Fibroblast of lung (primary cell): ENCODE measurements around the gene MAEL.

Experiments used
- EZH2 ChIP-seq: IDR thresholded peaks from 2 replicates; pipeline ENCODE4 v1.5.1; 2012; ENCODE audit warnings: low read length, control low read depth, mild to moderate bottlenecking; ENCODE audit errors: missing control alignments
- TF ChIP-seq, protein P1 (sequence below), 2 donors: IDR thresholded peaks in 1 of 2; conservative IDR thresholded peaks in 1 of 2; 1 replicate in 1 of 2; 2 replicates in 1 of 2; pipeline ENCODE4 v1.5.1; 2011 to 2012; ENCODE audit warnings: low read length in 2 of 2, control low read depth in 1 of 2, inconsistent platforms in 1 of 2, low read depth in 1 of 2, mild to moderate bottlenecking in 1 of 2

DNA sequence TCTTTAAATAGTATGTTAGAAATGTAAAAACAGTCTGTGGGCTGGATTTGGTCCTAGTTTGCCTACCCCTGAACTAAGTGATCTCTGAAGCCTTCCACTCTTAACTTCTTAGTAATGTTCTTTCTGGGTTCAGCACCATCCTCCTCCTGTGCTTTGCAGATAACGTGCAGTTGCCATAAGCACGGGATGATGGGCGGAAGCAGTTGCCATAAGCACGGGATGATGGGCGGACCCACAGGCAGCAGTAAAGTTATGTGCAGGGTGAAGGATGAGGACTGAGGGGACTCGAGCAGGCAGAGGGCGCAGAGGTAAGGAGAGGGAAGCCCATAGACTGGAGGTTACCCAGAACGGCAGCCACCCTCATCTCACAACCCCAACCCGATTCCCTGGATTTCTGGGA, 75.5 kb downstream of the MAEL start:
- TF ChIP-seq, protein P1, sequence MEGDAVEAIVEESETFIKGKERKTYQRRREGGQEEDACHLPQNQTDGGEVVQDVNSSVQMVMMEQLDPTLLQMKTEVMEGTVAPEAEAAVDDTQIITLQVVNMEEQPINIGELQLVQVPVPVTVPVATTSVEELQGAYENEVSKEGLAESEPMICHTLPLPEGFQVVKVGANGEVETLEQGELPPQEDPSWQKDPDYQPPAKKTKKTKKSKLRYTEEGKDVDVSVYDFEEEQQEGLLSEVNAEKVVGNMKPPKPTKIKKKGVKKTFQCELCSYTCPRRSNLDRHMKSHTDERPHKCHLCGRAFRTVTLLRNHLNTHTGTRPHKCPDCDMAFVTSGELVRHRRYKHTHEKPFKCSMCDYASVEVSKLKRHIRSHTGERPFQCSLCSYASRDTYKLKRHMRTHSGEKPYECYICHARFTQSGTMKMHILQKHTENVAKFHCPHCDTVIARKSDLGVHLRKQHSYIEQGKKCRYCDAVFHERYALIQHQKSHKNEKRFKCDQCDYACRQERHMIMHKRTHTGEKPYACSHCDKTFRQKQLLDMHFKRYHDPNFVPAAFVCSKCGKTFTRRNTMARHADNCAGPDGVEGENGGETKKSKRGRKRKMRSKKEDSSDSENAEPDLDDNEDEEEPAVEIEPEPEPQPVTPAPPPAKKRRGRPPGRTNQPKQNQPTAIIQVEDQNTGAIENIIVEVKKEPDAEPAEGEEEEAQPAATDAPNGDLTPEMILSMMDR (conservative IDR thresholded peaks at IDR 0.05 in 1 of 2, IDR thresholded peaks at IDR 0.05 in 1 of 2; ENCODE audit: low read depth in 1 of 2, low read length in 2 of 2): no peak
- TF ChIP-seq EZH2: no peak
